Tibial artery (tissue), 4 donors: Measurements from ENCODE around the gene SSBP4.

Source experiments
- DNase-seq, 2 donors: peaks; one replicate each; pipeline ENCODE4 v3.0.0-alpha.2; 2019
- H3K27ac ChIP-seq, 2 donors: fragments of 200-600 bp; sonication (generic) in 1 of 2; 1 replicate in 1 of 2; 2 replicates in 1 of 2; pipeline ENCODE4 v1.5.1; 2018 to 2019; ENCODE audit warnings: mild to moderate bottlenecking in 1 of 2
- H3K27me3 ChIP-seq, 2 donors: fragments of 200-600 bp; sonication (generic) in 1 of 2; one replicate each; pipeline versions ENCODE4 v1.5.1 to v1.6.0; 2016 to 2019
- H3K36me3 ChIP-seq, 3 donors: fragments of 200-600 bp; sonication (generic) in 2 of 3; one replicate each; pipeline ENCODE4 v1.5.1; 2016 to 2019; ENCODE audit warnings: mild to moderate bottlenecking in 2 of 3
- H3K4me1 ChIP-seq, 4 donors: fragments of 200-600 bp; sonication (generic) in 2 of 4; 1 replicate in 3 of 4; 2 replicates in 1 of 4; pipeline ENCODE4 v1.5.1; 2016 to 2019
- H3K4me3 ChIP-seq, 2 donors: fragments of 200-600 bp; sonication (generic) in 1 of 2; 1 replicate in 1 of 2; 2 replicates in 1 of 2; pipeline ENCODE4 v1.5.1; 2018 to 2019; ENCODE audit warnings: mild to moderate bottlenecking in 2 of 2
- H3K9me3 ChIP-seq, 3 donors: fragments of 200-600 bp; sonication (generic) in 1 of 3; one replicate each; pipeline ENCODE4 v1.5.1; 2016 to 2019
- intact Hi-C: fragments of 100-400 bp; cut with DNase I; formaldehyde crosslinking; loops from one replicate; pipeline ENCODE4 v1.15.0; 2023; ENCODE audit warnings: low total_unique reads
- TF ChIP-seq, protein P1 (sequence below), 2 experiments: fragments of 200-600 bp in 1 of 2; fragments of 450-650 bp in 1 of 2; IDR thresholded peaks; one replicate each; pipeline ENCODE4 v1.5.1; 2017 to 2019; ENCODE audit warnings: antibody characterized with exemption in 2 of 2, mild to moderate bottlenecking in 1 of 2, moderate library complexity in 1 of 2

SSBP4 gene

GRCh38 chr19:18388100-18388959 is 30.9 kb upstream of the SSBP4 start:
- no peaks in the 10 kb centered on the region for H3K36me3 ChIP-seq
- H3K9me3 ChIP-seq: no peaks in the 10 kb centered on the region
- DNase-seq: peak; percentile 76 to 91
- H3K27me3 ChIP-seq: peaks cover 0 to 19% of the 10 kb centered on the region in 2 donors
- TF ChIP-seq, protein P1, sequence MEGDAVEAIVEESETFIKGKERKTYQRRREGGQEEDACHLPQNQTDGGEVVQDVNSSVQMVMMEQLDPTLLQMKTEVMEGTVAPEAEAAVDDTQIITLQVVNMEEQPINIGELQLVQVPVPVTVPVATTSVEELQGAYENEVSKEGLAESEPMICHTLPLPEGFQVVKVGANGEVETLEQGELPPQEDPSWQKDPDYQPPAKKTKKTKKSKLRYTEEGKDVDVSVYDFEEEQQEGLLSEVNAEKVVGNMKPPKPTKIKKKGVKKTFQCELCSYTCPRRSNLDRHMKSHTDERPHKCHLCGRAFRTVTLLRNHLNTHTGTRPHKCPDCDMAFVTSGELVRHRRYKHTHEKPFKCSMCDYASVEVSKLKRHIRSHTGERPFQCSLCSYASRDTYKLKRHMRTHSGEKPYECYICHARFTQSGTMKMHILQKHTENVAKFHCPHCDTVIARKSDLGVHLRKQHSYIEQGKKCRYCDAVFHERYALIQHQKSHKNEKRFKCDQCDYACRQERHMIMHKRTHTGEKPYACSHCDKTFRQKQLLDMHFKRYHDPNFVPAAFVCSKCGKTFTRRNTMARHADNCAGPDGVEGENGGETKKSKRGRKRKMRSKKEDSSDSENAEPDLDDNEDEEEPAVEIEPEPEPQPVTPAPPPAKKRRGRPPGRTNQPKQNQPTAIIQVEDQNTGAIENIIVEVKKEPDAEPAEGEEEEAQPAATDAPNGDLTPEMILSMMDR (IDR thresholded peaks at IDR 0.05): peak; percentile 99 to 100
- H3K27ac ChIP-seq: peak overlapping the region; percentile 18 to 44
- intact Hi-C loops: no loop called here
- peak overlapping the region; percentile 25 to 45 for H3K4me3 ChIP-seq
- peaks cover 0 to 20% (median 8%) of the 10 kb centered on the region in 4 donors for H3K4me1 ChIP-seq

- Histone ChIP-seq H3K27ac (peak overlapping the region in 1 of 2 donors; percentile 18), H3K36me3 (no peaks in the 10 kb centered on the region), H3K9me3 (no peaks in the 10 kb centered on the region), H3K4me3 (no peak overlapping the region), H3K27me3 (peaks cover 0 to 15% of the 10 kb centered on the region in 2 donors), H3K4me1 (peaks cover 0 to 20% (median 8%) of the 10 kb centered on the region in 4 donors)
- TF ChIP-seq, protein P1 (IDR thresholded peaks at IDR 0.05): no peak
- no peak for DNase-seq
- intact Hi-C loops: no loop called here
Observed at GRCh38 chr19:18388960-18389725, 30.1 kb upstream of the SSBP4 start.

DNA sequence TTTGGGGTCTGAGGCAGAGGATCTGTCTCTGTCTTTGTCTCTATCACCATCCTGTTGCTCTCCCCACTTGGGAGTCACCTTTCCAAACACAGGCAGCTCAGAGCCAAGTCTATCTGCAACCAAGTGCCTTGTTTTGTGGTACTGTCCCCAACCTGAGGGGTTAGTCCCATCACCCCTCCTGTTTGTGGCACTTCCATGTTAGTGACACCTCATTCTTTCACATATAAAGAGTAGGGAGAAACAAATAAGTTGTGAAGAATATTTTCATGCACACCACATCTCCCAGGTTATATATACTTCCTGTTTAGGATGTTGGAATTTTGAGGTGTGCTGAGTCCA is 29.5 kb upstream of the SSBP4 start:
- H3K4me1 ChIP-seq: peaks cover 0 to 20% (median 8%) of the 10 kb centered on the region in 4 donors
- no peaks in the 10 kb centered on the region for H3K36me3 ChIP-seq
- no peak overlapping the region for H3K27ac ChIP-seq
- H3K9me3 ChIP-seq: no peaks in the 10 kb centered on the region
- H3K27me3 ChIP-seq: peaks cover 0 to 10% of the 10 kb centered on the region in 2 donors
- TF ChIP-seq, protein P1 (IDR thresholded peaks at IDR 0.05): no peak
- no peak overlapping the region for H3K4me3 ChIP-seq
- DNase-seq: no peak
- intact Hi-C loops: no loop called here

GRCh38 chr19:18390065-18390907 is 28.9 kb upstream of the SSBP4 start:
- intact Hi-C loops: no loop called here
- TF ChIP-seq, protein P1 (IDR thresholded peaks at IDR 0.05): no peak

DNA sequence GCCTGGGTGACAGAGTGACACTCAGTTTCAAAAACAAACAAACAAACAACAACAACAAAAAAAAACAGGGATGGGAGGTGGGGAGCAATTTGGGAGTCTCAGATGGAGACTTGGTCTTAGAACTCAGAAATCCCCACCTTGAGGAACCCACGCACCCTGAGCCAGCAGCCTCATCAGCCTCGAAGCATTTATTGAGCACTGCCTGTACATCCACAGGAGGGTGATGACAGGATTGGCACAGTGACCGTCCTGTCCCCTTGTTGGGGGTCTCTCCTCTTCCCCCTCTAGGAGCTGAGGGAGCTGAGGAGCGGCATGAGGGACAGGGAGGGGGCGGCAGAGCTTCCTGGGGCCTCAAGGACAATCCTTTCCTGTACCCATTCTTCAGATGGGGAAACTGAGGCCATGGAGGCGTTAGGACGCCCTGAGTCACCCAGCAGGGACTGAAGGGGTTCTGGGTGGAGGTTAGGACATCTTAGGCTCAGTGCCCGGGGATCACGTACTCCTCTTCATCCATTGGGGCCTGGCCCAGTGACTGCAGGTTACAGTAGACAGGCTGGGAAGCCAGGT is 27.6 kb upstream of the SSBP4 start:
- TF ChIP-seq, protein P1 (IDR thresholded peaks at IDR 0.05): no peak
- Histone ChIP-seq H3K4me3 (no peak overlapping the region), H3K4me1 (peaks cover 0 to 13% (median 8%) of the 10 kb centered on the region in 4 donors), H3K27me3 (peaks cover 0 to 11% of the 10 kb centered on the region in 2 donors), H3K36me3 (no peaks in the 10 kb centered on the region), H3K9me3 (no peaks in the 10 kb centered on the region), H3K27ac (no peak overlapping the region)
- DNase-seq: no peak
- intact Hi-C loops: no loop called here

More at GRCh38 chr19:18390065-18390907, 28.9 kb upstream of the SSBP4 start:
- Histone ChIP-seq H3K36me3 (no peaks in the 10 kb centered on the region), H3K27ac (no peak overlapping the region), H3K4me3 (no peak overlapping the region), H3K4me1 (peaks cover 0 to 20% (median 8%) of the 10 kb centered on the region in 4 donors), H3K27me3 (peaks cover 0 to 7% of the 10 kb centered on the region in 2 donors), H3K9me3 (no peaks in the 10 kb centered on the region)
- no peak for DNase-seq
